ENCODE measurements around the gene PCSK6. TPM values are rescaled to one million over a fixed set of nuclear protein-coding genes. Genes with fewer than 3 reads are reported as not detected.

Gene PCSK6
- total RNA-seq, 1 experiment from 2014 or later, result 2.9 TPM

DNA sequence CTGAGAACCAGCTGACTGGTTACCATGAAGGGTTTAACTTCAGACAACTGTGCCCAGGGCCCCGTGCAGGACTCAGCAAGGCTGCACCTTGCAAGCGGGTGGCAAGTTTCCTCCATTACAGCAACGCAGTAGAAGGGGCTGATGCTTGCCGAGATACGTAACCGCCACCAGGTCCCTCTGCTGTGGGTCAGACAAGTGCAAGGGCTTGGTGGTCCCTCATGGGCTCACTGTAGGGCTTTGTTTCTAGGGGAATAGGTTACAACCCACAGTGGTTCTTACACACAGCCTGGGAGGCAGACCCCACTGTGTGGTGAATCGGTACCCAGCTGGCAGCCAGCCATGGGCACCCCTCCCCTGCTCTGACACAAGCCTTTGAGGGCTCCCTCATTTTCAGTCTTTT, 179.0 kb downstream of the PCSK6 start:
- ATAC-seq (no peak), DNase-seq (ENCODE audit: low spot score) (no peak)
- peaks cover 3% of the 10 kb centered on the region; the same call in 1 of the 2 replicates for H3K9me3 Mint-ChIP-seq
- H3K36me3 Mint-ChIP-seq, result no peaks in the 10 kb centered on the region
- H3K27ac Mint-ChIP-seq, result no peak overlapping the region
- no peak overlapping the region for H3K4me3 Mint-ChIP-seq
- CTCF ChIA-PET, result interaction anchor here (0.7 kb wide), 1 partner anchor 17 kb away, joined by 3 read pairs; no protein-coding TSS in a partner anchor
- H3K27me3 Mint-ChIP-seq (ENCODE audit: low read depth), result no peaks in the 10 kb centered on the region
- TF ChIP-seq NR2C2 (CRISPR knock-in tag; IDR thresholded peaks at IDR 0.05), result no peak
- TF ChIP-seq, protein P1, sequence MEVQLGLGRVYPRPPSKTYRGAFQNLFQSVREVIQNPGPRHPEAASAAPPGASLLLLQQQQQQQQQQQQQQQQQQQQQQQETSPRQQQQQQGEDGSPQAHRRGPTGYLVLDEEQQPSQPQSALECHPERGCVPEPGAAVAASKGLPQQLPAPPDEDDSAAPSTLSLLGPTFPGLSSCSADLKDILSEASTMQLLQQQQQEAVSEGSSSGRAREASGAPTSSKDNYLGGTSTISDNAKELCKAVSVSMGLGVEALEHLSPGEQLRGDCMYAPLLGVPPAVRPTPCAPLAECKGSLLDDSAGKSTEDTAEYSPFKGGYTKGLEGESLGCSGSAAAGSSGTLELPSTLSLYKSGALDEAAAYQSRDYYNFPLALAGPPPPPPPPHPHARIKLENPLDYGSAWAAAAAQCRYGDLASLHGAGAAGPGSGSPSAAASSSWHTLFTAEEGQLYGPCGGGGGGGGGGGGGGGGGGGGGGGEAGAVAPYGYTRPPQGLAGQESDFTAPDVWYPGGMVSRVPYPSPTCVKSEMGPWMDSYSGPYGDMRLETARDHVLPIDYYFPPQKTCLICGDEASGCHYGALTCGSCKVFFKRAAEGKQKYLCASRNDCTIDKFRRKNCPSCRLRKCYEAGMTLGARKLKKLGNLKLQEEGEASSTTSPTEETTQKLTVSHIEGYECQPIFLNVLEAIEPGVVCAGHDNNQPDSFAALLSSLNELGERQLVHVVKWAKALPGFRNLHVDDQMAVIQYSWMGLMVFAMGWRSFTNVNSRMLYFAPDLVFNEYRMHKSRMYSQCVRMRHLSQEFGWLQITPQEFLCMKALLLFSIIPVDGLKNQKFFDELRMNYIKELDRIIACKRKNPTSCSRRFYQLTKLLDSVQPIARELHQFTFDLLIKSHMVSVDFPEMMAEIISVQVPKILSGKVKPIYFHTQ (CRISPR knock-in tag; IDR thresholded peaks at IDR 0.05), result no peak
- TF ChIP-seq FOXK1 (CRISPR knock-in tag; IDR thresholded peaks at IDR 0.05), result no peak
- TF ChIP-seq GTF2I (CRISPR knock-in tag; conservative IDR thresholded peaks at IDR 0.05), result no peak
- TF ChIP-seq ATF2 (CRISPR knock-in tag; IDR thresholded peaks at IDR 0.05; ENCODE audit: borderline replicate concordance, low read depth), result no peak
- no peak for TF ChIP-seq EMX1 (CRISPR knock-in tag; IDR thresholded peaks at IDR 0.05)
- TF ChIP-seq ZSCAN18 (CRISPR knock-in tag; IDR thresholded peaks at IDR 0.05), result no peak
- TF ChIP-seq, protein P2, sequence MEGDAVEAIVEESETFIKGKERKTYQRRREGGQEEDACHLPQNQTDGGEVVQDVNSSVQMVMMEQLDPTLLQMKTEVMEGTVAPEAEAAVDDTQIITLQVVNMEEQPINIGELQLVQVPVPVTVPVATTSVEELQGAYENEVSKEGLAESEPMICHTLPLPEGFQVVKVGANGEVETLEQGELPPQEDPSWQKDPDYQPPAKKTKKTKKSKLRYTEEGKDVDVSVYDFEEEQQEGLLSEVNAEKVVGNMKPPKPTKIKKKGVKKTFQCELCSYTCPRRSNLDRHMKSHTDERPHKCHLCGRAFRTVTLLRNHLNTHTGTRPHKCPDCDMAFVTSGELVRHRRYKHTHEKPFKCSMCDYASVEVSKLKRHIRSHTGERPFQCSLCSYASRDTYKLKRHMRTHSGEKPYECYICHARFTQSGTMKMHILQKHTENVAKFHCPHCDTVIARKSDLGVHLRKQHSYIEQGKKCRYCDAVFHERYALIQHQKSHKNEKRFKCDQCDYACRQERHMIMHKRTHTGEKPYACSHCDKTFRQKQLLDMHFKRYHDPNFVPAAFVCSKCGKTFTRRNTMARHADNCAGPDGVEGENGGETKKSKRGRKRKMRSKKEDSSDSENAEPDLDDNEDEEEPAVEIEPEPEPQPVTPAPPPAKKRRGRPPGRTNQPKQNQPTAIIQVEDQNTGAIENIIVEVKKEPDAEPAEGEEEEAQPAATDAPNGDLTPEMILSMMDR (IDR thresholded peaks at IDR 0.05), result no peak
- no peak for TF ChIP-seq MAX (CRISPR knock-in tag; IDR thresholded peaks at IDR 0.05)
- no peak for TF ChIP-seq FOXJ3 (CRISPR knock-in tag; IDR thresholded peaks at IDR 0.05; ENCODE audit: borderline replicate concordance)
- no peak for TF ChIP-seq ZNF121 (CRISPR knock-in tag; IDR thresholded peaks at IDR 0.05)
- TF ChIP-seq STAT6 (CRISPR knock-in tag; conservative IDR thresholded peaks at IDR 0.05; ENCODE audit: low read depth), result no peak
- TF ChIP-seq, protein P3, sequence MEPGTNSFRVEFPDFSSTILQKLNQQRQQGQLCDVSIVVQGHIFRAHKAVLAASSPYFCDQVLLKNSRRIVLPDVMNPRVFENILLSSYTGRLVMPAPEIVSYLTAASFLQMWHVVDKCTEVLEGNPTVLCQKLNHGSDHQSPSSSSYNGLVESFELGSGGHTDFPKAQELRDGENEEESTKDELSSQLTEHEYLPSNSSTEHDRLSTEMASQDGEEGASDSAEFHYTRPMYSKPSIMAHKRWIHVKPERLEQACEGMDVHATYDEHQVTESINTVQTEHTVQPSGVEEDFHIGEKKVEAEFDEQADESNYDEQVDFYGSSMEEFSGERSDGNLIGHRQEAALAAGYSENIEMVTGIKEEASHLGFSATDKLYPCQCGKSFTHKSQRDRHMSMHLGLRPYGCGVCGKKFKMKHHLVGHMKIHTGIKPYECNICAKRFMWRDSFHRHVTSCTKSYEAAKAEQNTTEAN (CRISPR knock-in tag; IDR thresholded peaks at IDR 0.05), result no peak
- TF ChIP-seq MLX (CRISPR knock-in tag; IDR thresholded peaks at IDR 0.05), result no peak
- no peak for TF ChIP-seq ATF6 (CRISPR knock-in tag; IDR thresholded peaks at IDR 0.05)
- no peaks in the 10 kb centered on the region for H3K4me1 Mint-ChIP-seq
- POLR2A ChIA-PET, result no interaction called here
